CD4-positive, alpha-beta T cell treated with Interleukin-4 for 1 hour (primary cell): Measurements from ENCODE around the gene HOXA11.
A peak's percentile ranks its signal among the peaks of the same experiment; 100 is the strongest.

Experiments
- DNase-seq, 2 donors: peaks; one replicate each; pipeline ENCODE4 v3.0.0-alpha.2; 2020 to 2022

Gene HOXA11

DNA sequence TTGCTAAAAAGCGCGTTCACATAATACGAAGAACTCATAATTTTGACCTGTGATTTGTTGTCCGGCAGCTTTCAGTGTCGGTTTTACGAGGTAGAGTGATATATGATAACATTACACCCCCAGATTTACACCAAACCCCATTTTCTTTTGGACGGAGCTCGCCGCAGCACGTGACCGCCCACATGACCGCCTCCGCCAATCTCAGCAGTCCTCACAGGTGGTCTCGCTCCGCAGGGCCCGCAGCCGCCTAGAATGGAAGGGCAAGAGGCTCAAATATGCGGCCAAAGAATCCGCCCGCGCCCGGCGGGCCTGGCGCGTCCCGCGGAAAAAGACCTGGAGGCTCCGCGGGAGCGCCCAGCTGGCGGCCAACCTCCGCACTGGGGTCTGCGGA lies 28.5 kb downstream of the HOXA11 start, which contains the start of gene HOXA7:
HOXA7 (minus strand) TSS at position 168 of the 391 bp plus-strand sequence; CDS start at position 38, 130 bp downstream.
- no peak for DNase-seq

DNA sequence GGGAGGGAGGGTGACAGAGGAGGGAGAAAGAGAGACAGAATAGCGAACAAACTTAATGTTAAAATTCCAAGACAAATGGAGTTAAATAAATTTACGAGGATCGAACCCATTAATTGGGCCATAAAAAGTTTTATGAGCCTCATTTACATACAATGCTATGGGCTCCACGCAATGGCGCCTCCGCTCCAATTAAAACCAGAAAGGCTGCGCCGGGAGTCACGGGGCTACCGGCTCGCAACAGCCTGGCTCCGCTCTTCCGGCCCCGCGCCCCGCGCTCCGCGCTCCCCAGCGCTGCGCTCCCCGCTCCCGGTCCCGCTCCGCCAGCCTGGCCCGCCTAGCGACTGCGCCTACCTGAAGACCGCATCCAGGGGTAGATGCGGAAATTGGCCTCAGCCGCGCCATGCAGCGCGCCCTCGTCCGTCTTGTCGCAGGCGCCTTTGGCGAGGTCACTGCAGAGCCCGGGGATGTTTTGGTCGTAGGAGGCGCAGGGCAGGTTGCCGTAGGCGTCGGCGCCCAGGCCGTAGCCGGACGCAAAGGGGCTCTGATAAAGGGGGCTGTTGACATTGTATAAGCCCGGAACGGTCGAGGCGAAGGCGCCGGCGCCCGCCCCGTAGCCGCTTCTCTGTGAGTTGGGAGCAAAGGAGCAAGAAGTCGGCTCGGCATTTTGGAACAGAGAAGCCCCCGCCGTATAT lies 29.1 kb downstream of the HOXA11 start:
- DNase-seq, result no peak

GRCh38 chr7:27154901-27155815 lies 29.9 kb downstream of the HOXA11 start:
- DNase-seq, result no peak

GRCh38 chr7:27154369-27154768 lies 30.7 kb downstream of the HOXA11 start:
- no peak for DNase-seq

DNA sequence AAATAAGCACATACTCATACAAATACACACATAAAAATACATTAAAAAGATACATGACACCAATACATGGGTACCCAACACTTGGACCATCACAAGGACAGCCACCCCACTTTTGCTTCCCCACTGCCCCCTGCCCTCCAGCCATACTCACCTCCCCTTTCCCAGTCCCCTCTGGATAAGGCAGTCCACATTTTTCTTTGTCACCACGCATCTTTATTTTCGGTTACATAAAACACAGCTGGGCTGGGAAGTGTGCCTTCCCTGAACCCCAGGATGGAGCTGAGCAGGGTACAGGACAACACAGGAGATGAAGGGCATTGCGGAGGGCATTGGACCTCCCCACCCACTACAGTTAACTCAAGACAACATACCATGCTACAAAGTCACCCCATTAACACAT lies 31.5 kb downstream of the HOXA11 start:
- DNase-seq, result no peak

- DNase-seq, result no peak
Measured at GRCh38 chr7:27152816-27153442, 32.1 kb downstream of the HOXA11 start.

DNA sequence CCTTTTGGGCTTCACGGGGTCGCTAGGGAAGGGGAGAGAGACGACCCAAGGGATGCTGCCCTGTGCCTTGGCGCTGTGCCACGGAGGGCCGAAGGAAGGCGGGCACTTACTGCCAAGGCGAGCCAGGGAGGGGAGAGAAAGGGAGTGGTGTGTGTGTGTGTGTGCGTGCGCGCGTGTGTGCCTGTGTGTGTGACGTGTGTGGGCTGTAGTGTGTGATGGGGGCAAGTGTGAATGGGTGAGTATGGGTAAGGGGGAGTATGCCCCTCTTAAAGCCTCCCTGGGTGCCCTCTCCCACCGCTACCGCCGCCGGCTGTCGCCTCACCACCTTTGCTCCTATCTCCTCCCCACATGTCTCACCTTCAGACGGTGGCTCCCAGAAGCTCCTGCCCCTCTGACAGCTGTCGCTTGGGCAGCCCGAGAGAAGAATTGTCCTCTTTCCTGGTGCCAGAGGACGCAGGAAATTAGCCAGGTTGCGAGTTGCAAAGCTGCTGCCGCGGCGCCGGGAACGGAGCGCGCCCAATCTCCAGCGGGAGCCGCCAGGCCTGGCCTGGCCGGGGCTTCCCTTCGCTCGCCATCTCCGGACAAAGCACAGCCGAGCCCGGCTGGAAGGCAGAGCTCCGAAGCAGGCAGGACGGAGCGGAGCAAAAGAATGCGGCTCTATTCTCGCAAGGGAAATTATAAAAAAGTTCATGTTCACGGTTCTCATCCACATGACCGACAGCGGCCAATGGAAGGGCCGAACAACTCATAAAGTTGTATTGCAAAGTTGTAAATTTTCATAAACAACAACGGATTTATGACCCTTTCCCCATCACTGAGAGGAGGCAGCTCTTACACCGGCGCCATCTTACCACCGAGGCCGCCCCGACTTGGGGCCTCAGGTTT lies 32.9 kb downstream of the HOXA11 start, which contains the start of gene HOXA3:
HOXA3 (minus strand) TSS at position 653 of the 885 bp plus-strand sequence. CDS start 41,943 bp downstream, outside the sequence.
- no peak for DNase-seq

GRCh38 chr7:27151341-27151930 lies 33.6 kb downstream of the HOXA11 start:
- DNase-seq, result no peak

GRCh38 chr7:27150568-27151340 lies 34.3 kb downstream of the HOXA11 start:
- peak; percentile 62 to 68 for DNase-seq

DNA sequence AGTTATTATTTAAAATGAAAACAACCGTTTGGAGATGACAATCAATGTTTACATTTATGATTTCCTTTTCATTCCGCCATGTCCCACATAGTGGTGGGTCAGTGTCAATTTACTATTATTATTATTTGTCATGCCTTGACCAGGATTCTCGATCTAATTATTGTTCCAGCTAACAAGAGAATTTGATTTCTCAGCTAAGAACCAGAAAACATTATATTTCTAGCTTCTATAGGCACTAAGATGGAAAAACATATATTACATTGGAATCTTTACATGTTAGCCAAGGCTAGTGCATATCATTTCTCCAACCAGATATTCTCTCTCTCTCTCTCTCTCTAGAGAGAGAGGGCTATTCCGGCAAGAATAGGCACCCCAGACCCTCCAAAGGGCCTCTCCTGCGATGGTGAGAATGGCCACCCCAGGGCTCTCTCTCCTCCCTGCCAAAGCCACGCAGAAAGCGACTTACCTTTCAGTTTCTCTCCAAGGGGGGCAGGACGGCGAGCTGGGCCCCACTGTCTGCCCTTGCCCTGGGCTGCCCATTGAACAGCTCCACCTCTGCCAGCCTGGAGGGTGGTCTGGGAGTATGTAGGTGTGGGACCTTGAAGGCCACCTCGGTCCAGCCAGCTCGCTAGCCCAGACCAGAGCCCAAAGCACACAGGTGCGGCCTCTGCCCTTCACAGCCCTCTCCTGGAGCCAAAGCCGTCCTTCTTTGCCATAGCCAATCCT lies 35.0 kb downstream of the HOXA11 start:
- no peak for DNase-seq

DNA sequence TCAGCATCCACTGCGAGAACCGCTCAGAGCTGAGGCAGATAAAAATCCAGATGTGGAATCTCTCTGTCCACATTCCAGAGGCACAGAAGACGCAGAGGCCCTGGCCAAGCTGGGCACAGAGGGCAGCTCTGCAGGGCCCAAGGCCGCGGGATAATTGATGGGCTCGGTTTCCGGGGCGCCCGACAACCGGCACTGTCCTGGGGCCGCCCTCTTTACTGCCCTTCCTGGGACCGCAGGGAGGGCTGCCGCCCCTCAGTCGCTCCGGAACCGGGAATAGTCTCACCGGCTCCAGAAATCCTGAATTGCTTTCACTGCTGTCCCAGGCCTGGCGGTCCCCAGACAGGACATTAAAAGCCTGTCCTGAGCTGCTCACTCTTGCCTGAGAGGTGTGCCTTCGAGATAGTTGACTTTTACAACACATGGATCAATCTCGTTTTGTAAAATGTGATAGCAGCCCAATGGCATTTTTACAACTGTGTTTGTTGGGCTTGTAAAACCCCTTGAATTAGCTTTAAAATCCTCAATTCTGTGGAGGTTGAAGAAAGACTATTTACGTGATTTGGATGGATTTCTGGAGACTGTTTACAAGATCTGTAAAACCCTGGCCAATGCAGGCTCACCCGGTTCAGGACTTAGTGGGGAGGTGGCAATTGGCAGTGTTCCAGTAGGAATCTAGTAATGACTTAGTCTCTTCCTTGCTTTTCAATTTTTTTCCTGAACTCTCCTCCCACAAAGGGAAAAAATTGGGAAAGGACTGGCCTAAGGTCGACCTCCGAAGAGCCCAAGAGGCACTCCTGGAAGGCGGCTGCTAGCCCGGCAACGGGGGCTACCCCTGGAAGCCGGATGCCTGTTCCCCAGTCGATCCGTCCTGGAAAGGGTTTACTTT lies 36.0 kb downstream of the HOXA11 start:
- DNase-seq, result no peak

- DNase-seq, result no peak
Measured at GRCh38 chr7:27148031-27148755, 36.8 kb downstream of the HOXA11 start.

- no peak for DNase-seq
Measured at GRCh38 chr7:27147199-27148030, 37.6 kb downstream of the HOXA11 start, which contains the start of gene HOXA6. HOXA6 (minus strand) TSS chr7:27147774; CDS start chr7:27147749, 25 bp downstream.

- no peak for DNase-seq
Measured at GRCh38 chr7:27146491-27147198, 38.4 kb downstream of the HOXA11 start.

GRCh38 chr7:27145914-27146412 lies 39.1 kb downstream of the HOXA11 start:
- DNase-seq, result no peak

GRCh38 chr7:27145165-27145913 lies 39.7 kb downstream of the HOXA11 start:
- no peak for DNase-seq
